CD4-positive, alpha-beta T cell treated with Interleukin-15 for 1 hour (primary cell): ENCODE results near the gene MXD3.

Source experiments
- DNase-seq: peaks from one replicate; pipeline ENCODE4 v3.0.0-alpha.2; 2020

MXD3 gene

GRCh38 chr5:177339107-177339638 is 27.5 kb upstream of the MXD3 start:
- no peak for DNase-seq

- no peak for DNase-seq
Observed at GRCh38 chr5:177338251-177339106, 26.8 kb upstream of the MXD3 start.

- DNase-seq, result no peak
Observed at GRCh38 chr5:177336603-177337494, 25.2 kb upstream of the MXD3 start.

GRCh38 chr5:177336112-177336511 is 24.4 kb upstream of the MXD3 start:
- DNase-seq, result peak; percentile 40

GRCh38 chr5:177335701-177336065 is 24.0 kb upstream of the MXD3 start:
- no peak for DNase-seq

GRCh38 chr5:177334781-177335700 is 23.3 kb upstream of the MXD3 start:
- DNase-seq, result no peak

GRCh38 chr5:177334155-177334551 is 22.5 kb upstream of the MXD3 start:
- DNase-seq, result no peak

GRCh38 chr5:177333420-177334154 is 21.9 kb upstream of the MXD3 start:
- no peak for DNase-seq

GRCh38 chr5:177332896-177333260 is 21.2 kb upstream of the MXD3 start:
- no peak for DNase-seq

- no peak for DNase-seq
Observed at GRCh38 chr5:177332031-177332895, 20.6 kb upstream of the MXD3 start.

- no peak for DNase-seq
Observed at GRCh38 chr5:177330991-177331842, 19.5 kb upstream of the MXD3 start.

GRCh38 chr5:177329883-177330282 is 18.2 kb upstream of the MXD3 start:
- DNase-seq, result no peak

- no peak for DNase-seq
Observed at GRCh38 chr5:177328545-177329231, 17.0 kb upstream of the MXD3 start.

GRCh38 chr5:177327539-177328522 is 16.1 kb upstream of the MXD3 start:
- no peak for DNase-seq

GRCh38 chr5:177325868-177326381 is 14.2 kb upstream of the MXD3 start:
- DNase-seq, result no peak

GRCh38 chr5:177320879-177321278 is 9.2 kb upstream of the MXD3 start:
- DNase-seq, result no peak

- no peak for DNase-seq
Observed at GRCh38 chr5:177319913-177320588, 8.4 kb upstream of the MXD3 start.
